Activated CD4-positive, alpha-beta T cell treated with anti-CD3 and anti-CD28 coated beads for 1 hour (primary cell): ENCODE measurements around the gene GALNT15.

Experiments used
- DNase-seq: peaks from one replicate; pipeline ENCODE4 v3.0.0-alpha.2; 2020

Gene GALNT15

GRCh38 chr3:16188071-16188470, 13.6 kb downstream of the GALNT15 start:
- DNase-seq = no peak

GRCh38 chr3:16189201-16189600, 14.7 kb downstream of the GALNT15 start:
- no peak for DNase-seq

DNA sequence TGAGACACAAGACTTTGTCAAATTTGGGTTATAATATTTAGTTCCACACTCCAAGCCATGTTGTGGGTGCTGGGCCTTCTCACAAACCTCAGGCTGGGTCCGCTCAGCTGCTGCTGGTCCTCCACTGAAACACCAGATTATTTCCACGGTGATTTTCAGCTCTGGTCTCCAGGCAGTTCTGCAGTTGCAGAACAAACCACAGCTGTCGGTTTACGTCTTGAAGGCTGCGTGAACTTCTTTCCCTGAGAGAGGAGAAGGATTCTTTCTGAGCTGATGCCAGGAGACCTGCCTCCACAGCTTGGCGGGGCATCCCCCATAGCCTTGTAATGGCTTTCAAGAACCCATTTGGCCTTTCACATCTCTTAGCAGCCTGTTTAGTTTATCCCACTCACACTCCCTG, 16.2 kb downstream of the GALNT15 start:
- DNase-seq = no peak

GRCh38 chr3:16191591-16191990, 17.1 kb downstream of the GALNT15 start:
- no peak for DNase-seq

DNA sequence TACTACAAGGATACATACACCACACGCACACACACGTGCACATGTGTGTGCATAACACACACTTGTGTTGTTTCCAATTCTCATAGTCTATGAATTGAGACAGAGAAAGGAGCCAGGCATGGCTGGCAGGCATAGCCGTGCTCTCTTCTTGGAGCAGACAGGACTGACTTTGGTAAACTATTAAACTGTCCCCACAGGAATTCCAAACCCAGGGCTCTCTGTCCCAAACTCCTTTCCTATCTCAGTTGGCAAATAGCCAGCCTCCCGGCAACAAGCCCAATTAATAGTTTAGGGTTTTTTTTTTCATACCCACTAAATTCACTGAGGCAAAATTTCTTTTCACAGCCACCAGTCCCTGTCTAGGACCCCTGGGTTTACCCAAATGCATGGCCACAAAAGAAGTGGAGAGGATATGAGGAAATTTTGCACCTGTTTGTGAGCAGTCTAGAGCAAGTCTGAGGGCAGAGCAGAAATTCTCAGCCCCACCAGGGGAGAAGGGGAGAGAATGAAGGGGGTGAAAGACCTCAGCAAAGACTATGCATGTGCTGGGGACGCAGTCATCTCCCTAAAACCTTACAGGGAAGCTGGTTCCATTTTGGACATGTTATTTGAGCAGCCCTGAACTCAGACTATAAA, 17.8 kb downstream of the GALNT15 start:
- no peak for DNase-seq

DNA sequence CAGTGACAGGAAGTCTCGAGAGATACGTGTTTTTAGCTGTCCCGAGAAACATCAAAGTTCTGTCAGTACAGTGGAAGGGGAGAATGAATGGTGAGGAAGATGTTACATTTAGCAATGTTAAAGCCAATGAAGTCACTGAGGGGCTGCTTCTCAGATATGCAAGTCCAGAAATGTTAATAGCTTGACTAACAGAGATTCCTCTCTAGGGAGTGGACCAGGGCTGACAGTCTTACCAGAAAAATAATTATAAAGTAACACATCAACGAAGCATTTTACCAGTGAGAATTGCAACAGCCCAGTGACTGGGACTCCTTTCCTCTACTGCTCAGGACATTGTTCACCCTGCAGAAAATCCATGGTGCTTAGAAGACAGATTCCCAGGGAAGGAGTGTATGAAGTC, 23.9 kb downstream of the GALNT15 start:
- DNase-seq = no peak

DNA sequence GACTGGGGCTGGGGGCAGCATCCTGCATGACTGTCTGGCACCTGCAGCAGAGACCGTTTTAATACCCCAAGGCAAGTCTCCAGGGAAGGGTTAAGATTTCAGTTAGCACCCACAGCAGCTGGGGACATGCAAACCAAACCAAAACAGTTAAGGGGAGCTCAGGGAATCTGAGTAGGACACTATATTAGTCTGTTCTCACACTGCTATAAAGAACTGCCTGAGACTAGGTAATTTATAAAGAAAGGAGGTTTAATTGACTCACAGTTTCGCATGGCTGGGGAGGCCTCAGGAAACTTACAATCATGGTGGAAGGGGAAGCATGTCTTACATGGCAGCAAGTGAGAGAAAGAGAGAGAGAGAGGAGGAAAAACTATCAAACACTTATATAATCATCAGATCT, 25.3 kb downstream of the GALNT15 start:
- DNase-seq = no peak

DNA sequence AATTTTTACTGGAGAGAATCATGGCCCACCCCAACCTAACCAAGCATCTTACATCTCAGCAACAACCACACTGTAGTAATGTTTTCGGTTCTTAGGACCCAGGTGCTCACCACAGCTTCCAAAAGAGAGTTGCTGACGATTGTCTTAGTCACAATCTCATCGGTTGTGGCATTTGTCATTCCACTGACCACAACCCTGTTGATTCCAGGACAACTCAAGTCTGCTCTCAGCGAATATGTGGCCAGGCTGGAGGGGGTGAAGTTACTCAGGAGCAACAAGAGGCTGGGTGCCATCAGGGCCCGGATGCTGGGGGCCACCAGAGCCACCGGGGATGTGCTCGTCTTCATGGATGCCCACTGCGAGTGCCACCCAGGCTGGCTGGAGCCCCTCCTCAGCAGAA, 25.9 kb downstream of the GALNT15 start:
- DNase-seq = no peak

DNA sequence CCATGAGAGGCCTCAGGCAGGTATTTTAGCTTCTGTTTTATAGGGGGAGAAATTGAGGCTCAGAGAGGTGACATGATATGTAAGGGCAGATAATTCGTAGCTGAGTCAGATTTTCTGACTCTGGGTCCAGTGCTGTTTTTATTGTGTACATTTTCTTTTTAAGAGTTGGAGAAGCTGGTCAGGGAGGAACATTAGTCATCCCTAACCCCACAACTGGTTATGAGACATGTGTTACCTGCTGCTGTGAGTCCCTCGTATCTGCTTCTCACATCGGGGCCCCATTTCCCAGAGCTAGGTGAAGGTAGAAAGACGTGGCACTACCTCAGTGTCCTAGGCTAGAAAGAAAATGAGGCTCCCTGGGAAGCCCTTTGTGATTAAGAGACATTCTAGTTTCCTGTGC, 28.6 kb downstream of the GALNT15 start:
- no peak for DNase-seq

- no peak for DNase-seq
Measured at GRCh38 chr3:16203671-16204629, 29.5 kb downstream of the GALNT15 start.

GRCh38 chr3:16204751-16205150, 30.3 kb downstream of the GALNT15 start:
- no peak for DNase-seq

DNA sequence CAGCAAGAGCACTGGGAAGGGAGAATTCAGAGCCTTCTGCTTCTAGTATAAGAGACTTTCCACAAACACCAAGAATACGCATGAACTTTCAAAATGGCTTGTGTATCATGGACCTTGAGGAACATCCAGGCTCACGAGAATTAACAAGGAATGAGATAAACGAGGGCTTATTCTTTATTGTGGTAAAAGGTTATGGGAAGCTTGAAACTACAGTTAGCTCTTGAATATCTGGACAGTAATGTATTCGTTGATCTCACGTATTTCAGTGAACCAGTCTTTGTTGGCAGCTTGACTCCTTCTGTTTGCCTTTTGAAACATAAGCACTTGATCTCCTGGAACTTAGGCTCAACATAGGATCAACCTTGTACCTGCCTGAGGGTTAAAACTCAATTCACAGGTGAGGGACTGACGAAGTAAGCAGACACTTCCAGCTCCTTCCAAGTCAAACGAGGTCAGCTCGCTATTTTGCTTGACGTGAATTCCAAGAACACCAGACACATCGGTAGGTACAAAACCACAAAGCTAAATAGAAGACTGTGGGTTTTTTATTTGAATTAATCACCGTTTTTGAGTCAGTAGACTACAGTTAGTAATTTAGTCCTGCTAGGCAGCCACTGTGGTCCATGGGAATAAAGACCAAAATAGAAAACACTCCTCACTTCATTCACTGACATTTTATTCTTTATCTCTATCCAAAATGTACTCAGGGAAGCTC, 30.8 kb downstream of the GALNT15 start:
- DNase-seq = no peak

- no peak for DNase-seq
Measured at GRCh38 chr3:16207031-16207430, 32.6 kb downstream of the GALNT15 start.

- no peak for DNase-seq
Measured at GRCh38 chr3:16211176-16211904, 36.9 kb downstream of the GALNT15 start.

DNA sequence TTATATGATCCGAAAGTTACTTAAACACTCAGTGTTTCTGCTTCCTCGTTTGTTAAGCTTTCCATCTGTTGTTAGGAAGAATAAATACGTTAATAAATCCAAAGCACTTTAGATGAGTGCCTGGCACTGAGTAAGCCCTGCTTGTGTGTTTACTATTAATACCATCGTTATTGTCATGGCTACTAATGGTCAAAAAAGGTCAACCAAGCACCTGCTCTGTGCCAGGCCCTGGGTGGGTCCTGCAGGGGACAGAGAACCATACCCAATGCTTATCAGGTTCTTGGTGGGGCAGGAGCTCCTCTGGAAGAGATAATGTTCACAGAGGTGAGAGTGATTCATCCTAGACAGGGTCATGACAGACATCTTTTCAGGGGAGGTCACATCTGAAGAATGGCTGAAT, 39.9 kb downstream of the GALNT15 start:
- no peak for DNase-seq

- no peak for DNase-seq
Measured at GRCh38 chr3:16216373-16216935, 42.0 kb downstream of the GALNT15 start.

DNA sequence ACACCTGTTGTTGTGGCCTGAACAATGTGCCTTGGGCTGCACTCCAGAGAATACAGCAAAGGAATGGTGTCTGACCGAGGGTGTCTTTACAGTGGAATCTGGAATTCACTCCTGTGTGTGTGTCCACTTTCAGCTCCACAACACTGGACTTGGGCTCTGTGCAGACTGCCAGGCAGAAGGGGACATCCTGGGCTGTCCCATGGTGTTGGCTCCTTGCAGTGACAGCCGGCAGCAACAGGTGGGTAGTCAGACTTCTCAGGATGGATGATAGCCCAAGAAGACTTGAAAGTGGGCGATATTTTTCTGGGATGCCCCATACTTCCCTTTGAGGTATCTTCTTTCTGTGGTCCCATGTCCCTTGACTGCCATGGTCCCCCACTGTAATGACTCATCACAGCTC, 45.3 kb downstream of the GALNT15 start:
- DNase-seq = no peak

DNA sequence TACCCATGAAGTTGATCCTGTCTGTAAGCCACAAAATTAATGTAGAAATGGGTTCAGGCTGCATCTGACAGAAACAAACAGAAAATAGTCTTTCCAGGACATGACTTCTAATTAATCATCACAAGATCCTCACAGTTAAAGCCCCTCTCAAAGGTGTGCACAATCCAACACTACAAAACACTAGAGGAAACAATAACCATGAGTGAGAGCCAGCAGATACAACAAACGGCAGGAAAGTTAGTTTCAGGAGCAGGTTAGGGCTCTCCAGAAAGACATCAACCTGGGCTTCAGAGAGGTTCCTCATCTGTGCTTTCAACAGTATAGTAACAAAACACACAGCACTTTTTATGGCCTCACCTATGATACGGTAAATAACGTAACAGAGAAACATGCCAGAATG, 47.5 kb downstream of the GALNT15 start:
- no peak for DNase-seq

DNA sequence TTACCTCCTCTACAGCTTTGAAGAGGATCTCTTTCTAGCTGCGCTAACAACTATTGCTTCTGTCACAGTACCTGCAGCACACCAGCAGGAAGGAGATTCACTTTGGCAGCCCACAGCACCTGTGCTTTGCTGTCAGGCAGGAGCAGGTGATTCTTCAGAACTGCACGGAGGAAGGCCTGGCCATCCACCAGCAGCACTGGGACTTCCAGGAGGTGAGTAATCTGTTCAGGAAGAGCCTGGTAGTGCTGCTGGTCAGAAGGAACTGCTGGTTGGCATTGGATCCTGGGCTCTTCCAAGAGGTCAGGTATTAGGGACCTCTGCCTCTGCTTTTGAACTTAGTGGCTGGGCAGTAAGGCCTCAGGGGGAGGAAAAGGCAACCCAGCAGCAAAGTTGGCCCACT, 48.1 kb downstream of the GALNT15 start:
- no peak for DNase-seq

GRCh38 chr3:16224325-16224724, 49.8 kb downstream of the GALNT15 start:
- no peak for DNase-seq

GRCh38 chr3:16227566-16227965, 53.1 kb downstream of the GALNT15 start:
- DNase-seq = no peak

GRCh38 chr3:16229681-16230080, 55.2 kb downstream of the GALNT15 start:
- no peak for DNase-seq

GRCh38 chr3:16231983-16232382, 57.5 kb downstream of the GALNT15 start:
- DNase-seq = no peak
